IMR-90 (cell line): Measurements from ENCODE around the gene NPTX1. TPM values are rescaled to one million over a fixed set of nuclear protein-coding genes. Genes with fewer than 3 reads are reported as not detected.

Experiments
- ATAC-seq: fragments of 200-7000 bp; cut with Tn5 transposase; 2 replicates; pipeline ENCODE4 v1.9.1; 2020; ENCODE audit warnings: low read depth, mild to moderate bottlenecking, moderate library complexity
- BruUV-seq: library from RNA; stranded (reverse); fragments of 400-500 nt; replicated peaks from 2 replicates; lab custom pipeline; 2021; lab: Mats Ljungman, UMichigan
- CTCF ChIA-PET: fragments of 300-600 bp; formaldehyde crosslinking; extraction: SDS; loops from one replicate; lab custom pipeline; 2021; ENCODE audit warnings: antibody characterized with exemption; lab: Yijun Ruan, JAX
- POLR2A ChIA-PET: fragments of 300-600 bp; sonication (Branson Sonifier 250); formaldehyde crosslinking; loops from one replicate; lab custom pipeline; 2022; ENCODE audit warnings: antibody characterized with exemption; ENCODE audit not compliant: unreplicated experiment; lab: Charles Lee
- DNase-seq: peaks from one replicate; pipeline ENCODE4 v3.0.0; 2013
- H2AFZ ChIP-seq: replicated peaks from 2 replicates; pipeline ENCODE3; 2013; ENCODE audit warnings: low read length, mild to moderate bottlenecking; ENCODE audit not compliant: poor library complexity
- H2AK5ac ChIP-seq: 2 replicates; pipeline ENCODE4 v1.6.1; 2013; ENCODE audit warnings: low read depth, low read length, inconsistent platforms
- H2AK9ac ChIP-seq: replicated peaks from 2 replicates; pipeline ENCODE3; 2013; ENCODE audit warnings: mild to moderate bottlenecking, low read depth, low read length, moderate library complexity; ENCODE audit not compliant: poor library complexity
- H2BK120ac ChIP-seq: 2 replicates; pipeline ENCODE4 v1.6.1; 2013; ENCODE audit warnings: low read depth, low read length, inconsistent platforms
- H2BK15ac ChIP-seq: 3 replicates; pipeline ENCODE4 v1.6.1; 2013; ENCODE audit warnings: low read depth, low read length, inconsistent platforms
- H2BK20ac ChIP-seq: 2 replicates; pipeline ENCODE4 v1.6.1; 2013; ENCODE audit warnings: low read depth, mild to moderate bottlenecking, inconsistent platforms, low read length, moderate library complexity
- H2BK5ac ChIP-seq: 2 replicates; pipeline ENCODE4 v1.6.1; 2013; ENCODE audit warnings: mild to moderate bottlenecking, low read depth, low read length, inconsistent platforms; ENCODE audit not compliant: poor library complexity, severe bottlenecking
- H3K14ac ChIP-seq: replicated peaks from 2 replicates; pipeline ENCODE4 v1.6.1; 2013; ENCODE audit warnings: low read depth, low read length, inconsistent platforms
- H3K18ac ChIP-seq: 2 replicates; pipeline ENCODE4 v1.6.1; 2013; ENCODE audit warnings: low read depth, low read length, control low read depth
- H3K23ac ChIP-seq: 2 replicates; pipeline ENCODE4 v1.6.1; 2013; ENCODE audit warnings: low read depth, low read length, inconsistent platforms
- H3K27ac ChIP-seq: 2 replicates; pipeline ENCODE4 v1.5.1; 2013; ENCODE audit warnings: mild to moderate bottlenecking, control low read depth, low read length; ENCODE audit not compliant: insufficient read depth
- H3K27me3 ChIP-seq: 2 replicates; pipeline ENCODE4 v1.6.1; 2013; ENCODE audit warnings: low read length; ENCODE audit not compliant: control insufficient read depth, insufficient read depth
- H3K36me3 ChIP-seq: 2 replicates; pipeline ENCODE4 v1.6.1; 2013; ENCODE audit warnings: low read length, mixed read lengths; ENCODE audit not compliant: control insufficient read depth, insufficient read depth
- H3K4ac ChIP-seq: 2 replicates; pipeline ENCODE4 v1.6.1; 2013; ENCODE audit warnings: low read depth, low read length, inconsistent platforms
- H3K4me1 ChIP-seq: 2 replicates; pipeline ENCODE4 v1.6.1; 2013; ENCODE audit warnings: low read length, mixed read lengths; ENCODE audit not compliant: control insufficient read depth, insufficient read depth
- H3K4me2 ChIP-seq: 2 replicates; pipeline ENCODE4 v1.6.1; 2013; ENCODE audit warnings: low read depth, mild to moderate bottlenecking, control low read depth, low read length, moderate library complexity
- H3K4me3 ChIP-seq: 2 replicates; pipeline ENCODE4 v1.5.1; 2013; ENCODE audit warnings: low read depth, mild to moderate bottlenecking, control low read depth, low read length, moderate library complexity; ENCODE audit not compliant: insufficient read depth
- H3K56ac ChIP-seq: 2 replicates; pipeline ENCODE4 v1.6.1; 2013; ENCODE audit warnings: low read length, inconsistent platforms; ENCODE audit not compliant: insufficient read depth; ENCODE audit errors: extremely low read depth
- H3K79me1 ChIP-seq, 2 experiments: 2 replicates each; pipeline ENCODE4 v1.6.1; 2013; ENCODE audit warnings: low read length in 2 of 2, inconsistent platforms in 1 of 2, low read depth in 1 of 2
- H3K9ac ChIP-seq: 2 replicates; pipeline ENCODE4 v1.6.1; 2013; ENCODE audit warnings: low read depth, low read length, control low read depth
- H3K9me1 ChIP-seq: 2 replicates; pipeline ENCODE4 v1.6.1; 2013; ENCODE audit warnings: low read length, inconsistent platforms; ENCODE audit not compliant: insufficient read depth
- H3K9me3 ChIP-seq: 2 replicates; pipeline ENCODE4 v1.6.1; 2013; ENCODE audit warnings: low read length; ENCODE audit not compliant: control insufficient read depth, insufficient read depth
- H4K20me1 ChIP-seq: 2 replicates; pipeline ENCODE4 v1.6.1; 2013; ENCODE audit warnings: low read length, inconsistent platforms; ENCODE audit not compliant: insufficient read depth
- H4K5ac ChIP-seq: 2 replicates; pipeline ENCODE4 v1.6.1; 2013; ENCODE audit warnings: mild to moderate bottlenecking, low read depth, low read length, control low read depth
- H4K8ac ChIP-seq, 2 experiments: 2 replicates each; pipeline ENCODE4 v1.6.1; 2013; ENCODE audit warnings: low read depth in 2 of 2, low read length in 2 of 2, control low read depth in 1 of 2, inconsistent platforms in 1 of 2
- H4K91ac ChIP-seq: 2 replicates; pipeline ENCODE4 v1.6.1; 2013; ENCODE audit warnings: low read depth, low read length, inconsistent platforms; ENCODE audit not compliant: insufficient read depth
- BHLHE40 ChIP-seq: fragments of 150-350 bp; IDR thresholded peaks from 2 replicates; pipeline ENCODE4 v1.6.1; 2016; ENCODE audit warnings: mild to moderate bottlenecking, low read depth, low read length
- CEBPB ChIP-seq: IDR thresholded peaks from 2 replicates; pipeline ENCODE4 v1.6.1; 2012; ENCODE audit warnings: low read depth, low read length, improper control_type of control experiment
- CHD1 ChIP-seq: IDR thresholded peaks from 2 replicates; pipeline ENCODE4 v1.6.1; 2012; ENCODE audit warnings: low read depth, low read length, improper control_type of control experiment
- FOS ChIP-seq: fragments of 150-350 bp; IDR thresholded peaks from 2 replicates; pipeline ENCODE4 v1.6.1; 2016; ENCODE audit warnings: low read depth, low read length
- MAFK ChIP-seq: IDR thresholded peaks from 2 replicates; pipeline ENCODE4 v1.6.1; 2012; ENCODE audit warnings: low read depth, low read length, improper control_type of control experiment
- MAZ ChIP-seq: IDR thresholded peaks from 2 replicates; pipeline ENCODE4 v1.6.1; 2012; ENCODE audit warnings: low read depth, mild to moderate bottlenecking, low read length, improper control_type of control experiment, moderate library complexity, borderline replicate concordance
- MXI1 ChIP-seq: IDR thresholded peaks from 2 replicates; pipeline ENCODE4 v1.6.1; 2012; ENCODE audit warnings: low read depth, mild to moderate bottlenecking, low read length, moderate library complexity, borderline replicate concordance
- NFE2L2 ChIP-seq: fragments of 150-350 bp; IDR thresholded peaks from 2 replicates; pipeline ENCODE4 v1.6.1; 2016; ENCODE audit warnings: low read depth, mild to moderate bottlenecking, low read length
- POLR2A ChIP-seq: IDR thresholded peaks from 2 replicates; pipeline ENCODE4 v1.6.1; 2012; ENCODE audit warnings: mild to moderate bottlenecking, low read depth, low read length
- RAD21 ChIP-seq: IDR thresholded peaks from 2 replicates; pipeline ENCODE4 v1.6.1; 2012; ENCODE audit warnings: low read length, improper control_type of control experiment
- RCOR1 ChIP-seq: IDR thresholded peaks from 2 replicates; pipeline ENCODE4 v1.6.1; 2012; ENCODE audit warnings: mild to moderate bottlenecking, low read length, improper control_type of control experiment; ENCODE audit not compliant: insufficient replicate concordance
- RFX5 ChIP-seq: IDR thresholded peaks from 2 replicates; pipeline ENCODE4 v1.8.0; 2012; ENCODE audit warnings: low read depth, mild to moderate bottlenecking, low read length, moderate library complexity
- SMC3 ChIP-seq: fragments of 150-350 bp; IDR thresholded peaks from 2 replicates; pipeline ENCODE4 v1.6.1; 2016; ENCODE audit warnings: low read depth, mild to moderate bottlenecking, antibody characterized with exemption, low read length, moderate library complexity
- WGBS, 2 experiments: methylation state at CpG; one replicate each; pipeline versions ENCODE4 v1.1.5 to v1.1.7; 2013; ENCODE audit warnings: missing lambda C conversion rate in 2 of 2; ENCODE audit not compliant: insufficient read length in 1 of 2; ENCODE audit errors: extremely low coverage in 2 of 2; 5-methylcytosine and 5-hydroxymethylcytosine counted together
- dilution Hi-C: fragments of 300-500 bp; cut with HindIII; formaldehyde crosslinking; loops from one replicate; pipeline ENCODE4 v1.14.3; 2018; ENCODE audit warnings: low sequenced_read_pairs; ENCODE audit not compliant: unreplicated experiment
- in situ Hi-C: fragments of 300-500 bp; cut with MboI; formaldehyde crosslinking; loops from 3 replicates; pipeline ENCODE4 v1.14.3; 2019; ENCODE audit warnings: low sequenced_read_pairs, inconsistent platforms, mixed read lengths
- intact Hi-C: fragments of 100-400 bp; cut with micrococcal nuclease; formaldehyde crosslinking; loops from 2 replicates; pipeline ENCODE4 v1.10.0; 2022
- polyA plus RNA-seq, 3 experiments: library from polyadenylated mRNA; depleted of rRNA; stranded (reverse); fragments of >200 nt; gene quantifications; 2 replicates each; pipeline ENCODE4 v1.2.3, GENCODE V29; 2012; ENCODE audit warnings: low replicate concordance in 1 of 3
- total RNA-seq: library from RNA; depleted of rRNA; stranded (reverse); fragments of >200 nt; gene quantifications from 2 replicates; pipeline ENCODE4 v1.2.3, GENCODE V29; 2012
- TF ChIP-seq, protein P1 (sequence below): fragments of 150-350 bp; IDR thresholded peaks from 2 replicates; pipeline ENCODE4 v1.6.1; 2017; ENCODE audit warnings: mild to moderate bottlenecking, antibody characterized with exemption, low read length, low read depth
- TF ChIP-seq, protein P2 (sequence below): conservative IDR thresholded peaks from 2 replicates; pipeline ENCODE4 v1.5.1; 2012; ENCODE audit warnings: mild to moderate bottlenecking, low read depth, low read length, improper control_type of control experiment
- TF ChIP-seq, protein P3 (sequence below): fragments of 150-350 bp; IDR thresholded peaks from 2 replicates; pipeline ENCODE4 v1.6.1; 2016; ENCODE audit warnings: low read depth, mild to moderate bottlenecking, low read length, moderate library complexity, borderline replicate concordance

The NPTX1 gene
- total and polyA plus RNA-seq, 2 of the 4 experiments (the other 2 are of a cell fraction): 20.8 to 39.5 TPM

DNA sequence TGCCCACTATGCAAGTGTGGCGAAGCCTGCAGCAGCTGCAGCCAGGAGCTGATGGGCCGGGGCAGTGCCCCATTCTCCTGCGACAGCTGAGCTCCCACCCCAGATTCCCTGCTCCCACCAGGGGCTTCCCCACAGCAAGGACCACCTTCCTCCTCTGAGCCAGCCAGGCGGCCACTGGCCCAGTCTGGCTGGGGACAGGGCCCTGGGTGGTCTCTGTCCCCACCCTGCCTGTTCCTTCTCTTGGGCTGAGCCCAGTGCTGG lies 5.6 kb upstream of the NPTX1 start:
- intact Hi-C loops (no loop called here), dilution Hi-C loops (no loop called here), in situ Hi-C loops (no loop called here)
- Histone ChIP-seq H3K27ac (no peak overlapping the region), H2BK120ac (no peak overlapping the region), H3K9me1 (peaks cover under 1% of the 10 kb centered on the region; the same call in 1 of the 2 replicates), H2AK9ac (no peak overlapping the region), H2BK15ac (no peak overlapping the region), H3K14ac (no peak overlapping the region), H3K36me3 (no peaks in the 10 kb centered on the region), H4K8ac (no peak overlapping the region), H2AFZ (no peak overlapping the region), H2BK5ac (no peak overlapping the region), H3K23ac (no peak overlapping the region), H4K5ac (no peak overlapping the region), H3K4me3 (no peak overlapping the region), H3K18ac (no peak overlapping the region), H3K4me2 (no peak overlapping the region), H3K4me1 (no peaks in the 10 kb centered on the region; the same call in 1 of the 2 replicates), H4K20me1 (peaks cover 4% of the 10 kb centered on the region; the same call in 1 of the 2 replicates), H2AK5ac (no peak overlapping the region), H3K4ac (no peak overlapping the region), H3K9ac (no peak overlapping the region), H2BK20ac (no peak overlapping the region), H4K91ac (no peak overlapping the region), H3K9me3 (no peaks in the 10 kb centered on the region; the same call in 1 of the 2 replicates), H3K79me1 (no peaks in the 10 kb centered on the region), H3K27me3 (peaks cover 65% of the 10 kb centered on the region), H3K56ac (no peak overlapping the region)
- 100% methylated on average over 1 of the region's 4 CpGs; no CpG with 5 or more reads in 1 of the 2 experiments for WGBS, 2 experiments
- TF ChIP-seq, protein P1, sequence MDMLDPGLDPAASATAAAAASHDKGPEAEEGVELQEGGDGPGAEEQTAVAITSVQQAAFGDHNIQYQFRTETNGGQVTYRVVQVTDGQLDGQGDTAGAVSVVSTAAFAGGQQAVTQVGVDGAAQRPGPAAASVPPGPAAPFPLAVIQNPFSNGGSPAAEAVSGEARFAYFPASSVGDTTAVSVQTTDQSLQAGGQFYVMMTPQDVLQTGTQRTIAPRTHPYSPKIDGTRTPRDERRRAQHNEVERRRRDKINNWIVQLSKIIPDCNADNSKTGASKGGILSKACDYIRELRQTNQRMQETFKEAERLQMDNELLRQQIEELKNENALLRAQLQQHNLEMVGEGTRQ: no peak
- TF ChIP-seq NFE2L2 (no peak), CEBPB (no peak), BHLHE40 (no peak), CHD1 (no peak), SMC3 (no peak), RAD21 (no peak), MXI1 (no peak), FOS (no peak), RCOR1 (no peak), MAFK (no peak), MAZ (no peak), POLR2A (no peak), RFX5 (no peak)
- TF ChIP-seq, protein P2, sequence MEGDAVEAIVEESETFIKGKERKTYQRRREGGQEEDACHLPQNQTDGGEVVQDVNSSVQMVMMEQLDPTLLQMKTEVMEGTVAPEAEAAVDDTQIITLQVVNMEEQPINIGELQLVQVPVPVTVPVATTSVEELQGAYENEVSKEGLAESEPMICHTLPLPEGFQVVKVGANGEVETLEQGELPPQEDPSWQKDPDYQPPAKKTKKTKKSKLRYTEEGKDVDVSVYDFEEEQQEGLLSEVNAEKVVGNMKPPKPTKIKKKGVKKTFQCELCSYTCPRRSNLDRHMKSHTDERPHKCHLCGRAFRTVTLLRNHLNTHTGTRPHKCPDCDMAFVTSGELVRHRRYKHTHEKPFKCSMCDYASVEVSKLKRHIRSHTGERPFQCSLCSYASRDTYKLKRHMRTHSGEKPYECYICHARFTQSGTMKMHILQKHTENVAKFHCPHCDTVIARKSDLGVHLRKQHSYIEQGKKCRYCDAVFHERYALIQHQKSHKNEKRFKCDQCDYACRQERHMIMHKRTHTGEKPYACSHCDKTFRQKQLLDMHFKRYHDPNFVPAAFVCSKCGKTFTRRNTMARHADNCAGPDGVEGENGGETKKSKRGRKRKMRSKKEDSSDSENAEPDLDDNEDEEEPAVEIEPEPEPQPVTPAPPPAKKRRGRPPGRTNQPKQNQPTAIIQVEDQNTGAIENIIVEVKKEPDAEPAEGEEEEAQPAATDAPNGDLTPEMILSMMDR: no peak
- TF ChIP-seq, protein P3, sequence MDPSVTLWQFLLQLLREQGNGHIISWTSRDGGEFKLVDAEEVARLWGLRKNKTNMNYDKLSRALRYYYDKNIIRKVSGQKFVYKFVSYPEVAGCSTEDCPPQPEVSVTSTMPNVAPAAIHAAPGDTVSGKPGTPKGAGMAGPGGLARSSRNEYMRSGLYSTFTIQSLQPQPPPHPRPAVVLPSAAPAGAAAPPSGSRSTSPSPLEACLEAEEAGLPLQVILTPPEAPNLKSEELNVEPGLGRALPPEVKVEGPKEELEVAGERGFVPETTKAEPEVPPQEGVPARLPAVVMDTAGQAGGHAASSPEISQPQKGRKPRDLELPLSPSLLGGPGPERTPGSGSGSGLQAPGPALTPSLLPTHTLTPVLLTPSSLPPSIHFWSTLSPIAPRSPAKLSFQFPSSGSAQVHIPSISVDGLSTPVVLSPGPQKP: no peak
- DNase-seq (no peak), ATAC-seq (no peak)
- BruUV-seq: no TSS peak
- POLR2A ChIA-PET: interaction anchor here (0.6 kb wide), 1 partner anchor 145 kb away, joined by 5 read pairs; no protein-coding TSS in a partner anchor
- CTCF ChIA-PET: no interaction called here
